ENCODE results near the gene SH3BP5L.
"Not testable (repeated sequence)": the region's sequence is repeated elsewhere in the genome, so short reads cannot be mapped to it uniquely, and the experiment has no call there.

SH3BP5L gene

DNA sequence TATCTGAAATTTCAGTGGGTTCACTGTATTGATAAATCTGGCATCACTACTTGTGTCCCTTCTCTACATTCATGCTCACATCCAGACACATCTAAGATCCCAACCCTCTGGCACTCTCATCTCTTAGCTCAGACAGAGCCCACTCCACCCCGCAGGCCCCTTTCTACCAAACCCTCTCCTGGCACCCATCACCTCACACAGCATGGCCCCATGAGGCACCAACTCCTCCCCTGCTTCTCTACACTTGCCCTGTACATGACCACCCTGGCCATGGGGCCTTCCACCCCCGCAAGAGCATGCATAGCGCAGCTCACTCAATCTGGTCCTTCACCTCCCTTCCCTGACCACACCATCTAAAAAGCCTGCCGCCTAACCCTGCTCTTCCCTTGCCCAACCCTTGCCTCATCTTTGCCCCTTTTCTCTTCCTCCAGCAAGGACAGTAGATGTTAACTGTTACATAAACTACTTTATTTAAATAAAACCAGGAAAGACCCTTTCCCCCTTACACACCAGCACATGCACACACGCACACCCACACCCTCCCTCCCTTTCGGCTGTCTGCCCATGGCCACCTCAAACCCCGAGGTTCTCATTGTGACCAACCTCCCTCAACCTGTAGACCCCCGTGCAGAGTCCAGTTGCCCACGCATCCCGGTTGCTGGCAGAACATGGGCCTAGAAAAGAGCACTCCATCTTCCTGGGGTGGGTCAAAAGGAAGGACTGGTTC, 15.6 kb downstream of the SH3BP5L start:
- no peak for DNase-seq (ENCODE audit: low spot score)

DNA sequence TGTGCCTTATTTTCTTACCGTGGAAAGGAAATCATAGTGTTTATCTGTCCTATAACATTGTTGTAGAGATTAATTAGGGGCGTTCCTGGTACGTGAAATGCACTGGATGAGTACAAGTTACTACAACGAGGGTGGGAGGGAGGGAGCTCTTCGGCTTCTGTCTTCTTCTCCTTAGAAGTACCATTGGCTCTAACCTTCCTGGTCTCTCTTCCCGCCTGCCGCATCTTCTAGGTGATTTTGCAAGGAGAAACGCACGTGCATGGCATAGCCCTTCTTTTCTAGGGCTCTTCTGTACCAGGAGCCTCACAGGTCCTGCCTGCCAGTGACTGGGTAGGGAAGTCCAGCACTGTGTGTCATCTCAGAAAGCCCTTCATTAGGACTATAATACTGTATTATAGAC, 16.8 kb downstream of the SH3BP5L start:
- no peak for DNase-seq (ENCODE audit: low spot score)

DNA sequence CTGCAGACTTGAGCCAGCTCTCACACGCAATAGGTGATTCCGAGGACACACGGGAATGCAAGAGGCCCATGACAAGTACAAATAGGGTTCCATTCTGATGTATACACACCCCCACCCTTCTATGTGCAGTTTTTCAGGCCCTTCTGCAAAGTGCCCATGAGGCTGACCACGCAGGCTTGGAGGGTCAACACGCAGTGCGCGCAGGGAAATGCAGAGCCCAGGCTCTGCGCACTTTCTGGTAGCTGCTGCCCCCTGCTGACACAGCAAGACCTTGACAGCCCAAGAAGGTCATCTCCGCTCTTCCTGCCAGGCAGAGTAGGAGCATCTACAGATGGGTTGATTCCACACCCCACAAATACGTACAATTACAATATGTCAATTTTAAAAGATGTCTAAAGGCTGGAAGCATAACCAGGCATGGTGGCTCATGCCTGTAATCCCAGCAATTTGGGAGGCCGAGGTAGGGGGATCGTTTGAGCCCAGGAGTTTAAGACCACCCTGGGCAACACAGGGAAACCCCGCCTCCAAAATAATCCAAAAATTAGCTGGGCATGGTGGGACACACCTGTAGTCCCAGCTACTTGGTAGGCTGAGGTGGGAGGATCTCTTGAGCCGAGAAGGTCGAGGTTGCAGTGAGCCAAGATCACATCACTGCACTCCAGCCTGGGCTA, 18.5 kb downstream of the SH3BP5L start:
- DNase-seq (ENCODE audit: low spot score), result peak; percentile 62

DNA sequence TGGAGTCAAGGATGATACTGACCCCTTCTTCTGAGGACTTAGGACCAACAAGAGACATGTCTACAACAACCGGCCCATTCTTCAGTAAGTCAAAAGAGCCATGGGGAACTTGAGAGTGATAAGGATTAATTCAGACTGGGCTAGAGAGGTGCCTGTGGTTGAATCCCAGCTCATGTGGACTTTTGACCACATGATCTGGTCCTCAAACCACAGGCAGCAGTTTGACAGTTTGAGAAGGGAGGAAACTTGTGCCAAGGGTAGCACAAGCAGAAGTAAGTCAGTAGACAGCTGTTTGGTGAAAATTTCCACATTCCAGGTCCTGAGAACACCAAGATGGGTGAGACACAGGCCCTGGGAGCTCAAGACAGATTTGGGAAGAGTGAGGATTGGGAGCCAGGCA, 19.8 kb downstream of the SH3BP5L start:
- DNase-seq (ENCODE audit: low spot score), result no peak

DNA sequence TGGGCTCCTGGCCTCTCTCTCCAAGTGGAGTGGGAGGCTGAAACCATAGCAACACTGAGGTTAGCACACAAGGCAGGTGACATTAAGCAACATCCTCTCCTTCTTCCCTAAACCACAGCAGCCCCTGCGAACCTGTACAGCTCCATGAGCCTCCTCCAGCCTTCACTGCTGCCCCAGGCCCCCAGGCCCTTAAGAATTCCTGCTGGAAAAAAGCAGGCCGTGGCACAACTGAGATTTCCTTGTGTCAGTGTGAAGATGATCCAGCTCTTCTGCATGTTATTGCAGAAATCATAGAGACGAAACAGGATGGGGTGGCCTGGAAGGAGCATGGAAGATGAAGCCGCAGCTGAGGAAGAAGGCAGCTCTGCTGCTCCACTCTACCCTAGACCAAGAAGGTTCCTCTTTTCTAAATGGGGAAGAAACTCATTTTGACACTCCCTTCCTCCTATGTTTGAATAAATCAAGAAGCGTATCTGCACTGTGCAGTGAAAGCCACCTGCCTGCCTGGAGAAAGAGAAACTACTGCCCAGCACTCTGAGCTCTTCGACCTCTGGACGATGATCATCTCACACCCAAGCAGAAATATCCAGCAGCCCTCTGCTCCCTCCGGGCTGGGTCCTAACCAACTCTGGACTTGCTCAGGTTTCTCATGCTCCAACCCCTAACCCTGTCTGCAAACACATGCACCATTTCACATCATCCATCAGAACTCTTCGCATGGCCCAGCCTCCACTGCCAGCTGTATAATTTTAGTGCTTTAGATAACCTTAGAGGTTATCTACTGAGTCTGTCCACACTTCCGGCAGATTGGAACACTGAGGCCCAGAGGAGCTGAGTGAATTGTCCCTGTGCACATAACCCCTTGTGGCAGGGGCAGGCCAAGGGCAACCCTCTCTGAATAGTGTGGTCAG, 20.7 kb downstream of the SH3BP5L start:
- peak; percentile 48 for DNase-seq (ENCODE audit: low spot score)

DNA sequence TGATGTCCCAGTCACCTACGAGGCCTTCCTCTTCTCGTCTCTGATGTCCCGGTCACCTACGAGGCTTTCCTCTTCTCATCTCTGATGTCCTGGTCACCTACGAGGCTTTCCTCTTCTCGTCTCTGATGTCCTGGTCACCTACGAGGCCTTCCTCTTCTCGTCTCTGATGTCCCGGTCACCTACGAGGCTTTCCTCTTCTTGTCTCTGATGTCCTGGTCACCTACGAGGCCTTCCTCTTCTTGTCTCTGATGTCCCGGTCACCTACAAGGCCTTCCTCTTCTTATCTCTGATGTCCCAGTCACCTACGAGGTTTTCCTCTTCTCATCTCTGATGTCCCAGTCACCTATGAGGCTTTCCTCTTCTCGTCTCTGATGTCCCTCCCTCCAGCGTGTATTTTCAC, 22.2 kb downstream of the SH3BP5L start:
- not testable (repeated sequence) for DNase-seq (ENCODE audit: low spot score)

DNA sequence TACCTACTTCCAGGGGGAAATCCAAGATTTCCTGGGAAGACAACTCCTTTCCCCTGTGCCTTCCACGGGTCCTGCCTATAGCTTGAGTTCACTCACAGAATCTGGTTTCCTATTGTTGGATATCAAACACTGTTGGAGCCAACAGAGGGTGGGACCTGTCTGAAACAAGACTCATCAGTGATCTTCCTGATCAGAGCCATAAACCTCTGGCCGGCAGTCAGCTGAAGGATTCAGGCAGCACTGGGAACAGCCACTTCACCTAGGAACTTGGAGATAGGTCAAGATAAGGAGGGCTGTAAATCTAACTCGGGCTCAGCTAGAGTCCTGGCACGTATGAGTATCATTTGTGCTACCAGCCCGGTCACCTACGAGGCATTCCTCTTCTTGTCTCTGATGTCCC, 23.3 kb downstream of the SH3BP5L start:
- no peak for DNase-seq (ENCODE audit: low spot score)

DNA sequence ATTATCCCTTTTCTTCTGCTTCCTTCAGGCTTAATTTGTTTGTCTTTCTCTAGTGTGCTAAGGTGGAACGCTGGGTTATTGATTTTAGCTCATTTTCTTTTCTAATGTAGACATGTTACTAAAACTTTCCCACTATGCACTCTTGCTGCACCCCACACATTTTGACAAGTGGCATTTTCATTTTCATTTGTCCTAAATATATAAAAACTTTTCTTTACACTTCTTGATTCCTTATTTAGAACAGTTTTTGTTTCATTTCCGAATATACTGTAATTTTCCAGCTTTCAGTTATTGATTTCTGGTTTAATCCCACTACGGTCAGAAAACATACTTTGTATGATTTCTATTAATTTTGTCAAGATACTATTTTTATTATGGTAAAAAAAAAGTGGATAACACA, 25.3 kb downstream of the SH3BP5L start:
- DNase-seq (ENCODE audit: low spot score), result no peak

DNA sequence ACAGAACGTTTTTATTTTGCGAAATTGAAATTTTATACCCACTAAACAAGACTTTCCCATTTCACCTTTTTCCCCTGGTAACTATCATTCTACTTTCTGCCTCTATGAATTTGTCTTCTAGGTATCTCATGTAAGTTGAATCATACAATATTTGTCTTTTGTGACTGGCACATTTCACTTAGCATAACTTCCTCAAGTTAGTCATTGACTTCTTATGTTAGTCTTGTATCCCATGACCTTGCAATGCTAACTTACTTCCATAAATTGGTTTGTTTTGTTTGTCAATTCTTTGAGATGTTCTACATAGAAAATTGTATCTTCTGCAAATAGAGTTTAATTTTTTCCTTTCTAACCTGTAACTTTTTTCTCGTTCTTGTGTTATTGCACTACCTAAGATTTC, 26.9 kb downstream of the SH3BP5L start:
- DNase-seq (ENCODE audit: low spot score), result no peak

DNA sequence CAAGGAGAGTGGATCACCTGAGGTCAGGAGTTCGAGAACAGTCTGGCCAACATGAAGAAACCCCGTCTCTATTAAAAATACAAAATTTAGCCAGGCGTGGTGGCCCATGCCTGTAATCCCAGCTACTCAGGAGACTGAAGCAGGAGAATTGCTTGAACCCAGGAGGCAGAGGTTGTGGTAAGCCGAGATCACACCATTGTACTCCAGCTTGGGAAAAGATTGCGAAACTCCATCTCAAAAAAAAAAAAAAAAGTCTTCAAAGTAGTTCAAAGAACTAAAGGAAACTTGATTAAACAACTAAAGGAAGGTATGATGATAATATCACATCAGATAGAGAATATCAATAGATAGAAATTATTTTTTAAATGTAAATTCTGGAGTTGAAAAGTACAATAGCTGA, 31.1 kb downstream of the SH3BP5L start:
- not testable (repeated sequence) for DNase-seq (ENCODE audit: low spot score)

DNA sequence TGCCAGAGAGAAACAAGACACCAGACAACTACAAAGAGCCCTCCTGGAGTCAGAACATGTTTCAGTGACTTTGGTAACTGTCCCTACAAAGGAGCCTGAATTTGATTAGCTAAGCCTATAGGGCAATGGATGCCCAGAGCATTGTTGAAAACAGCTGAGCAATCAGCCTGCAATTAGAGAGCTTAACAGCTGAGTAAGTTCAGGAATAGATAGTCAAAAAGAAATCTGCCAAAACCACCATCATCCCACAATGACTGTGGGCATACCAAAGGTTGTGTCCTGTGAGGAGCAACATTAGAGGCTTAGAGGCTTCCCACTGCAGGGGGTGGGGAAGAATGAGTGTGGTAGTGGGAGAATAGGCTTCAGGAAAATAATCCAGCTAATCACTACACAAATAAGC, 32.1 kb downstream of the SH3BP5L start:
- DNase-seq (ENCODE audit: low spot score), result no peak

DNA sequence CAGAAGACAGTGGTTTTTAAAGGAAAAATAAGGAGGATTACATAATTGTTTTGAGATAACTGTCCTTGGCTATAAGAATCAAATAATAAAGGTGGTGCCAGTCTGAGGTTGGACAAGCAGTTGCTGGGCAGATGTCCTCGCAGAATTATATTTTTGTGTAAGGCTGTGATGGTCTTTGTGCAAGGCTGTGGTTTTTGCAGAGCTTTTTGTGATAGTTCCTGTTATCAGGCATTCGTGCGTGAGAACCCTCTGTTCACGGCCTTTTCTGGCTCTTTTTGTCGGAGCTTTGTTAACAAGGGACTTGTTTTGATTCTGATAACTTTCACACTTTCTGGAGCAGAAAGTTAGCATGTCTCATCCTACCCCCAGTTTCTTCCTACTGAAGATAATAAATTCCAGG, 33.4 kb downstream of the SH3BP5L start:
- DNase-seq (ENCODE audit: low spot score), result no peak

DNA sequence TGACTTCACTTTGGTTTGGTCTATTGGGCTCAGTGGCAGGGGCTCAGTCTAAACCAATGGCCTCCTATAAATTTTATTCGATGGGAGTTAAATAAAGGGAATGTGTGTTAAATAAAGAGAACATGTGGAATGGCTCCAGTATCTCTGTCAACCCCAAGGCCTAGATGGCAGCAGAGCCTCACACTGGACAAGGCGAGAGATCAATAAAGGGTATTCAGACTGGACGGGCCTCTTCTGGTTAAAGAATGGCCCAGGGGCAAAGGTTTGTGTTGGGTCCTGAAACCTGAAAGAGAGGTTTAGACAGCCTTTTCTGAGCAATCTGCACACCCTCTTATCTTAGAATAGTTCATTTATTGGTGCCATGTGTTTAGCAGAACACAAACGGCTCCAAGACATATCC, 34.7 kb downstream of the SH3BP5L start:
- DNase-seq (ENCODE audit: low spot score), result peak; percentile 45

DNA sequence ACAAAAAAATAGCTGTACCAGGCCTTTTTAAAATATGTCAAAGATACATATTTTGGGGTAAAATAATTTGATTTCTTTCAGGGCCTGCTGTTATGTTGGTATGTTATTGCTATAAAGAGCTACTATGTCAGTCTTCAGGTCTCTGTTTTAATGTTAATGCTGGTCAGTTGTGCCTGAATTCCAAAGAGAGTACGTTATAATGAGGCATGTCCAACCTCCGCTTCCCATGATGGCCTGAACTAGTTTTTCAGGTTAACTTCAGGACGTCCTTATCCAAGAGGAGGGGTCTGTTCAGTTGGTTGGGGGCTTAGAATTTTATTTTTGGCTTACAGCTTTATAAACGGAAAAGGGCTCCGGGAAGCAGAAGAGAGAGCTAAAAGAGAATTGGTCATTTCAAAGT, 35.3 kb downstream of the SH3BP5L start:
- no peak for DNase-seq (ENCODE audit: low spot score)

DNA sequence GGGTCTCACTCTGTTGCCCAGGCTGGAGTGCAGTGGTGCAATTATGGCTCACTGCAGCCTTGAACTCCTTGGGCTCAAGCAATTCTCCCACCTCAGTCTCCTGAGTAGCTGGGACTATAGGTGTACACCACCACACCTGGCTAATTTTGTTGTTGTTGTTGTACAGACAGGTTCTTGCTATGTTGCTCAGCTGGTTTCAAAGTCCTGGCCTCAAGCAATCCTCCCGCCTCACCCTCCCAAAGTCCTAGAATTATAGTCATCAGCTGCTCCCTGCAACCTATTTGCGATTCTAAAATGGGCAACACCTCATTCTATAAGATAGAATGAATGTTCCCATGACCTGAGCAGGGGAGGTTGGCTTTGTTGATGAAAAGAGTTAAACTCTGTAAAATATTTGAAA, 36.4 kb downstream of the SH3BP5L start:
- not testable (repeated sequence) for DNase-seq (ENCODE audit: low spot score)

DNA sequence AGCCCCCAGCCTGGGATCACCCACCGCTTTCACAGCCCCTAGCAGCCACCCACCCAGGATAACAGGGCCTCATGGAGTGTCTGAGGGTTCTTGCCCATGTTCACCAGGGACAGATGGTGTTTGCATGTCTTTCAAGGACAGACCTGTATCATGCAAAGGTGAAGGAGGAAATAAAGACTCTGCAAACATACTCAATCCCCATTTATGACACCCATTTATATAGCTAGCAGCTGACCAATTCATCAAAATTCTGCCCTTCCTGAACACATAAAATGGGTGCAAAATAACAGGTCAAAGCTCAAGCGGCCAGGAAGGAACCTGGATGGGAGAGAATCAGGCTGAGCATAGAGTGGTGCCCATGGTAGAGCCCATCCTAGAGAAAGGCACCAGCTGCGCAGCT, 37.4 kb downstream of the SH3BP5L start:
- DNase-seq (ENCODE audit: low spot score), result no peak

DNA sequence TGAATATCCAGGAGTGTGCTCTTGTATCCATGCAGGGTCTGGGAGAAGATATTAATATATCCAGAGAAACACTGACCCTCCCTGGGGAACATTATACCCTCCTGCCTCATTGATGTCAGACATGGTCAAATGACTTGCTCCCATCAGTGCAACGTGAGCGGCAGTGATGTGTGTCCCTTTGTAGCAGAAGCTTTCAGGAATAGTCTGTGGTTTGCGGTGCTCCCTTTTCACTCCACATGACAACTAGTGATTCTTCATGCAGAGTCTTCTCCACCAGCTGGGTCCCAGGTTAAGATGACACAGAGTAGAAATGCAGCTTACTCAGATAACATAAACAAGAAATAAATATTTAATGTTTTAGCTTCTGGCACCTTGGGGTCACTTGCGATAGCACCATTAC, 38.3 kb downstream of the SH3BP5L start:
- no peak for DNase-seq (ENCODE audit: low spot score)

DNA sequence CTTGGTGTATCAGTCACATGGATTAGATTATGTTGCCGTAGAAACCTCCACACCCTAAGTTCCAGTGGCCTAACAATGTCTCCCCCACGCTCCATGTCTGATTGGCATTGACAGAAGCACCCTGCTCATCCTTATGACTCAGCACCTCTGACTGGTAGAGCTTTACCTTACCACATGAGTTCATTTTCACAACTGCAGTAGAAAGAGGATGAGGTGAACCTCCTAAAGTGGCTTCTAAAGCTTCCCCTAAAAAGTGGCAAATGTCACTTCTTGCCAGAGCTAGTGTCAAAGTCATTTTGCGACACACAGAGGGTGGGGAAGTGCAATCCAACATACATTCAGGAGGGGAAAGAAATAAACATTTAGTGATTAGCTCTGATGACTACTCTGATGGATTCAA, 39.6 kb downstream of the SH3BP5L start:
- DNase-seq (ENCODE audit: low spot score), result no peak

DNA sequence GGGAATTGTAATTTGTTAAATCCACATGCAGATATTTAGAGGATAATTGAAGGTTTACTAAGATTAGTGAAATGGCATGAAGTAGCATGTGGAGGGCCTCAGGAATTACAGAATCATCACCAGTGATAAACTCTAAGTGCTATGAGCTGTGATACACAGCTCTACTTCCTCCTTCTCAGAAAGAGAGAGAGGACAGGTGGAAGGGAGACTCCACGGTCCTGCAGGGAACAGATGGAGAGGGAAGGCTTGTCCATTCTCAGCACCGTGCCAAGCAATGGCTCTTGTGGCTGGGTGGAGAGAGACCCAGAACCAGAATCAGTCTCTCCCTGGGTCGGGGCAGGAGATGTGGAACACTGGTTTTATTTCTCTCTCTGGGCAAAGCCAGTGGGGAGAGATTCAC, 42.3 kb downstream of the SH3BP5L start:
- no peak for DNase-seq (ENCODE audit: low spot score)

DNA sequence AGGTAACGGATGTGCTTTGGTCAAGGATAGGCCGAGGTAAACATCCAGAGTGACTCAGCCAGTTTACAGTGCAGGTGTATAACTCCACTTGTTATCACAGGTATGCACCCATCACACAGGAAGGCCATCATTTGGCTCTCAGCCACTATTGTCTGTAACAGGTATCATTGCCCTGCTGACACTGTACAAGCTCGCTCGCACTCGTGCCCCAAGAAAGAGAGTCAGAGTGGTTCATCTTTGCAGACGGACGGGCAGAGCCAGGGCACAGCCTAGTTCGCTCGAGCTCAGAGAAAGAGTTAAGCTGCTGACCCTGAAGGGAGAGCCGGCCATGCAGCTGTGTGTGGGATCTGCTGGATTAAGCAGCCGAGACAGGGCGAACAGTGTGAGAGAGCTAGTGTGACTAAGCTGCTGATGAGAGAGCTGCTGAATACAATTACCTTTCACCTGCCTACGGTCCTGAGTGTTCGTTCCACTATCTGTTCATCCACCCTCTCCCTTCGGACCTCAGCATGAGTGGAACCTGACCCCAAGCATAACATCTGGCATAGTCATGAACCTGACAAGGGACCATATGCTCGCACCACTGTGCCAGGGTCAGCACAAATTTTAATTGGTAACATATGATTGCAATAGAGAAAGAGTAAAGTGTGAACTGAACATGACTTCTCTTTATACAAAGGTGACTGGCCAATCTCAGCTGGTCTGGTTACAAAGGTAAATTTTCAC, 43.1 kb downstream of the SH3BP5L start:
- DNase-seq (ENCODE audit: low spot score), result no peak

DNA sequence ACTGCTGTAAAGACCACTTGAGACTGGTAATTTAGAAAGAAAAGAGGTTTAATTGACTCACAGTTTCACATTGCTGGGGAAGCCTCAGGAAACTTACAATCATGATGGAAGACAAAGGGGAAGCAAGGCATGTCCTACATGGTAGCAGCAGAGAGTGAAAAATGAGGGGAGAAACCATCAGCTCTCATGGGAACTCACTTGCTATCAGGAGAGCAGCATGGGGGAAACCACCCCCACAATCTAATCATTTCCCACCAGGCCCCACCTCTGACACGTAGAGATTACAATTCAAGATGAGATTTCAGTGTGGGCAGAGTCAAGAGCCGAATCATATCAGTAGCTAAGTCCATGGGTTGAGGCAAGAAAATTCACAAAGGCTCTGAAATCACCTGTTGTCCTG, 46.4 kb downstream of the SH3BP5L start:
- DNase-seq (ENCODE audit: low spot score), result no peak

DNA sequence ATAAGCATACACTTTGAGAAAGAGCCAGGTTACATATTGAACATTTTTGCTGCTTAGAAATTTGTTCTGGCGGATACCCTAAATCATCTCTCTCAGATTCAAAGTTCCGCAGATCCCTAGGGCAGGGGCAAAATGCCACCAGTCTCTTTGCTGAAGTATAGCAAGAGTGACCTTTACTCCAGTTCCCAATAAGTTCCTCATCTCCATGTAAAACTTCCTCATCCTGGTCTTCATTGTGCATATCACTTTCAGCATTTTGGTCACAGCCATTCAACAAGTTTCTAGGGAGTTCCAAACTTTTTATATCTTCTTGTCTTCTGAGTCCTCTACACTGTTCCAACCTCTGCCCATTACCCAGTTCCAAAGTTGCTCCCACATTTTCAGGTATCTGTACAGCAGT, 46.8 kb downstream of the SH3BP5L start:
- DNase-seq (ENCODE audit: low spot score), result no peak
